Neural cell (in vitro differentiated cells): ENCODE results near the gene APBA1. TPM values are rescaled to one million over a fixed set of nuclear protein-coding genes. Genes with fewer than 3 reads are reported as not detected.

Source experiments
- H2AFZ ChIP-seq: fragments of 200-600, 300-800 bp; sonication (generic), shearing (Covaris generic); 2 replicates; pipeline ENCODE4 v1.6.0; 2014; ENCODE audit warnings: low read depth, mild to moderate bottlenecking, antibody characterized with exemption, low read length, moderate library complexity
- H3F3A ChIP-seq: fragments of 200-600 bp; shearing (Covaris generic); 2 replicates; pipeline ENCODE4 v1.6.1; 2016; ENCODE audit warnings: mild to moderate bottlenecking, moderate library complexity, mixed read lengths, antibody characterized with exemption, low read length; ENCODE audit not compliant: insufficient read depth, poor library complexity, severe bottlenecking
- H3K27ac ChIP-seq: fragments of 200-600, 300-800 bp; sonication (generic), shearing (Covaris generic); 2 replicates; pipeline ENCODE4 v1.5.1; 2014; ENCODE audit warnings: mild to moderate bottlenecking, low read length, moderate library complexity
- H3K27me3 ChIP-seq: fragments of 300-800, 200-600 bp; sonication (generic), shearing (Covaris generic); 2 replicates; pipeline ENCODE4 v1.6.0; 2014; ENCODE audit warnings: mild to moderate bottlenecking, low read depth, low read length, moderate library complexity; ENCODE audit not compliant: insufficient read depth
- H3K36me3 ChIP-seq: fragments of 300-800, 200-600 bp; sonication (generic), shearing (Covaris generic); 2 replicates; pipeline ENCODE4 v1.5.1; 2014; ENCODE audit warnings: mild to moderate bottlenecking, antibody characterized with exemption, low read length, moderate library complexity; ENCODE audit not compliant: insufficient read depth
- H3K4me2 ChIP-seq: fragments of 300-800, 200-600 bp; sonication (generic), shearing (Covaris generic); 2 replicates; pipeline ENCODE4 v1.6.0; 2014; ENCODE audit warnings: mild to moderate bottlenecking, low read length
- H3K4me3 ChIP-seq: fragments of 300-800, 200-600 bp; sonication (generic), shearing (Covaris generic); 2 replicates; pipeline ENCODE4 v1.5.1; 2014; ENCODE audit warnings: mild to moderate bottlenecking, low read length, moderate library complexity
- H3K79me2 ChIP-seq: fragments of 200-600 bp; shearing (Covaris generic); replicated peaks from 2 replicates; pipeline ENCODE4 v1.6.0; 2014; ENCODE audit warnings: mild to moderate bottlenecking, low read length, moderate library complexity; ENCODE audit not compliant: insufficient read depth
- H3K9ac ChIP-seq: fragments of 300-800, 200-600 bp; sonication (generic), shearing (Covaris generic); 2 replicates; pipeline ENCODE4 v1.6.1; 2016; ENCODE audit warnings: mild to moderate bottlenecking, low read length, mixed read lengths
- H3K9me2 ChIP-seq: fragments of 200-600 bp; shearing (Covaris generic); 2 replicates; pipeline ENCODE4 v1.6.1; 2016; ENCODE audit warnings: mild to moderate bottlenecking, low read length, mixed read lengths; ENCODE audit not compliant: insufficient read depth
- H3K9me3 ChIP-seq: fragments of 200-600, 300-800 bp; sonication (generic), shearing (Covaris generic); 2 replicates; pipeline ENCODE4 v1.6.1; 2016; ENCODE audit warnings: mild to moderate bottlenecking, mixed run types, low read length, moderate library complexity, mixed read lengths
- H4K20me1 ChIP-seq: fragments of 200-600 bp; shearing (Covaris generic); 2 replicates; pipeline ENCODE4 v1.6.1; 2016; ENCODE audit warnings: mild to moderate bottlenecking, mixed run types; ENCODE audit not compliant: insufficient read depth
- EP300 ChIP-seq: fragments of 450-650 bp; conservative IDR thresholded peaks from 2 replicates; pipeline ENCODE4 v1.6.1; 2014; ENCODE audit warnings: antibody characterized with exemption, mild to moderate bottlenecking, moderate library complexity; ENCODE audit not compliant: poor library complexity, severe bottlenecking
- EZH2 ChIP-seq: fragments of 200-600, 300-800 bp; shearing (Covaris generic), sonication (generic); IDR thresholded peaks from 2 replicates; pipeline ENCODE4 v1.6.1; 2014; ENCODE audit warnings: antibody characterized with exemption, low read length, borderline replicate concordance, mild to moderate bottlenecking; ENCODE audit not compliant: insufficient read depth, poor library complexity, severe bottlenecking
- MXI1 ChIP-seq: fragments of 450-650 bp; conservative IDR thresholded peaks from 2 replicates; pipeline ENCODE4 v1.6.1; 2014; ENCODE audit warnings: antibody characterized with exemption, mild to moderate bottlenecking; ENCODE audit not compliant: poor library complexity, severe bottlenecking
- POLR2AphosphoS5 ChIP-seq: IDR thresholded peaks from 2 replicates; pipeline ENCODE4 v1.6.1; 2012
- RAD21 ChIP-seq: fragments of 450-650 bp; conservative IDR thresholded peaks from 2 replicates; pipeline ENCODE4 v1.6.1; 2014; ENCODE audit warnings: antibody characterized with exemption, mild to moderate bottlenecking, moderate library complexity
- SMC3 ChIP-seq: fragments of 450-650 bp; conservative IDR thresholded peaks from 2 replicates; pipeline ENCODE4 v1.6.1; 2014; ENCODE audit warnings: antibody characterized with exemption, mild to moderate bottlenecking, moderate library complexity; ENCODE audit not compliant: poor library complexity
- TAF1 ChIP-seq: IDR thresholded peaks from 2 replicates; pipeline ENCODE4 v1.6.1; 2012; ENCODE audit warnings: low read depth
- polyA plus RNA-seq: library from polyadenylated mRNA; depleted of rRNA; stranded (reverse); fragments of >200 nt; gene quantifications from 2 replicates; pipeline ENCODE4 v1.2.3, GENCODE V29; 2014
- TF ChIP-seq, protein P1 (sequence below): fragments of 450-650 bp; IDR thresholded peaks from 2 replicates; pipeline ENCODE4 v1.5.1; 2014; ENCODE audit warnings: antibody characterized with exemption, mild to moderate bottlenecking, moderate library complexity; ENCODE audit not compliant: poor library complexity, severe bottlenecking
- TF ChIP-seq, protein P2 (sequence below): IDR thresholded peaks from 2 replicates; pipeline ENCODE4 v1.6.1; 2012; ENCODE audit warnings: borderline replicate concordance

Gene APBA1
- polyA plus RNA-seq, 1 donor from 2014 or later: 10.9 TPM

DNA sequence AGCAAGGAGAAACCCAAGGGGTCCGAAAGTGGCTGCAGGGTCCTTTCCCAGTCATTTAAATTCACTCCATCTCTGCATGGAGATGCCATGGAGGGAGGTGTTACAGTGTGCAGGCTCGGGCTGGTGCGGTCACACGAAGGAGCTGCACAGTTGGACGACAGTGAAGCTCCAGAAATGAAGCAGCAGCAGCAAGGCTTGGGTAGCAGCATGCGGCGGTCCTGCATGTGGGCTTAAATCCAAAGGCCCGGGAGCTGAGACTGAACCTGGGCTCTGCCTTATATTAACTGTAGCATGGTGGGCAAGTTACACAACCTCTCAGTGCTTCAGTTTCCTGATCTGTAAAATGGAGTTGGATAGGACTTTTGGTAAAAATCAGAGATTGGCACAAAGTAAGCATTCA lies 51.4 kb downstream of the APBA1 start:
- H4K20me1 ChIP-seq: no peaks in the 10 kb centered on the region
- no peak overlapping the region for H3K4me2 ChIP-seq
- H3K9me3 ChIP-seq: no peaks in the 10 kb centered on the region
- H3K79me2 ChIP-seq: no peaks in the 10 kb centered on the region
- H3K27me3 ChIP-seq: no peaks in the 10 kb centered on the region
- H3K36me3 ChIP-seq: no peaks in the 10 kb centered on the region
- no peak overlapping the region for H2AFZ ChIP-seq
- no peaks in the 10 kb centered on the region for H3K9me2 ChIP-seq
- H3F3A ChIP-seq: no peaks in the 10 kb centered on the region
- no peak for TF ChIP-seq POLR2AphosphoS5
- TF ChIP-seq, protein P1, sequence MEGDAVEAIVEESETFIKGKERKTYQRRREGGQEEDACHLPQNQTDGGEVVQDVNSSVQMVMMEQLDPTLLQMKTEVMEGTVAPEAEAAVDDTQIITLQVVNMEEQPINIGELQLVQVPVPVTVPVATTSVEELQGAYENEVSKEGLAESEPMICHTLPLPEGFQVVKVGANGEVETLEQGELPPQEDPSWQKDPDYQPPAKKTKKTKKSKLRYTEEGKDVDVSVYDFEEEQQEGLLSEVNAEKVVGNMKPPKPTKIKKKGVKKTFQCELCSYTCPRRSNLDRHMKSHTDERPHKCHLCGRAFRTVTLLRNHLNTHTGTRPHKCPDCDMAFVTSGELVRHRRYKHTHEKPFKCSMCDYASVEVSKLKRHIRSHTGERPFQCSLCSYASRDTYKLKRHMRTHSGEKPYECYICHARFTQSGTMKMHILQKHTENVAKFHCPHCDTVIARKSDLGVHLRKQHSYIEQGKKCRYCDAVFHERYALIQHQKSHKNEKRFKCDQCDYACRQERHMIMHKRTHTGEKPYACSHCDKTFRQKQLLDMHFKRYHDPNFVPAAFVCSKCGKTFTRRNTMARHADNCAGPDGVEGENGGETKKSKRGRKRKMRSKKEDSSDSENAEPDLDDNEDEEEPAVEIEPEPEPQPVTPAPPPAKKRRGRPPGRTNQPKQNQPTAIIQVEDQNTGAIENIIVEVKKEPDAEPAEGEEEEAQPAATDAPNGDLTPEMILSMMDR: no peak
- no peak for TF ChIP-seq RAD21
- no peak for TF ChIP-seq EP300
- TF ChIP-seq TAF1: no peak
- TF ChIP-seq, protein P2, sequence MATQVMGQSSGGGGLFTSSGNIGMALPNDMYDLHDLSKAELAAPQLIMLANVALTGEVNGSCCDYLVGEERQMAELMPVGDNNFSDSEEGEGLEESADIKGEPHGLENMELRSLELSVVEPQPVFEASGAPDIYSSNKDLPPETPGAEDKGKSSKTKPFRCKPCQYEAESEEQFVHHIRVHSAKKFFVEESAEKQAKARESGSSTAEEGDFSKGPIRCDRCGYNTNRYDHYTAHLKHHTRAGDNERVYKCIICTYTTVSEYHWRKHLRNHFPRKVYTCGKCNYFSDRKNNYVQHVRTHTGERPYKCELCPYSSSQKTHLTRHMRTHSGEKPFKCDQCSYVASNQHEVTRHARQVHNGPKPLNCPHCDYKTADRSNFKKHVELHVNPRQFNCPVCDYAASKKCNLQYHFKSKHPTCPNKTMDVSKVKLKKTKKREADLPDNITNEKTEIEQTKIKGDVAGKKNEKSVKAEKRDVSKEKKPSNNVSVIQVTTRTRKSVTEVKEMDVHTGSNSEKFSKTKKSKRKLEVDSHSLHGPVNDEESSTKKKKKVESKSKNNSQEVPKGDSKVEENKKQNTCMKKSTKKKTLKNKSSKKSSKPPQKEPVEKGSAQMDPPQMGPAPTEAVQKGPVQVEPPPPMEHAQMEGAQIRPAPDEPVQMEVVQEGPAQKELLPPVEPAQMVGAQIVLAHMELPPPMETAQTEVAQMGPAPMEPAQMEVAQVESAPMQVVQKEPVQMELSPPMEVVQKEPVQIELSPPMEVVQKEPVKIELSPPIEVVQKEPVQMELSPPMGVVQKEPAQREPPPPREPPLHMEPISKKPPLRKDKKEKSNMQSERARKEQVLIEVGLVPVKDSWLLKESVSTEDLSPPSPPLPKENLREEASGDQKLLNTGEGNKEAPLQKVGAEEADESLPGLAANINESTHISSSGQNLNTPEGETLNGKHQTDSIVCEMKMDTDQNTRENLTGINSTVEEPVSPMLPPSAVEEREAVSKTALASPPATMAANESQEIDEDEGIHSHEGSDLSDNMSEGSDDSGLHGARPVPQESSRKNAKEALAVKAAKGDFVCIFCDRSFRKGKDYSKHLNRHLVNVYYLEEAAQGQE: no peak
- no peak for TF ChIP-seq EZH2
- TF ChIP-seq MXI1: no peak
- H3K9ac ChIP-seq: no peak overlapping the region
- no peak overlapping the region for H3K27ac ChIP-seq
- no peak overlapping the region for H3K4me3 ChIP-seq

DNA sequence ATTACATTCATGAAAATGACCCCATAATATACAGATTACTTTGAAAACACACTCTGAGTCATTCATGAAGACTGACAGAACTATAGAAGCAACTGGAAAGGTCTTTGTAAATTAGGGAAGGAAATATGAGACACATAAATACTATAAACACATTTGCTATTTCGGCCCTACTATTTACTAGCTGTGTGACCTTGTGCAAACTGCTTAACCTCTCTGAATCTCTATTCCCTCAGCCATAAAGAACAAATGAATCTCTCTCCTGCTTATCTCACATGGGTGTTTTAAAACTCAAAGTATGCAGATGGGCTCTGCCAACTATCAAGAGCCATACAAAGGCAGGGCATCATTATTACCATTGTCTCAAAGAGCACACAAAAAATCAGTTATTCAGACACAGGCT lies 52.9 kb downstream of the APBA1 start:
- Histone ChIP-seq H3F3A (no peaks in the 10 kb centered on the region), H3K36me3 (no peaks in the 10 kb centered on the region), H3K4me3 (no peak overlapping the region), H3K27ac (no peak overlapping the region), H3K9me3 (no peaks in the 10 kb centered on the region), H3K4me2 (no peak overlapping the region), H3K9ac (no peak overlapping the region), H3K27me3 (no peaks in the 10 kb centered on the region), H3K79me2 (no peaks in the 10 kb centered on the region), H3K9me2 (no peaks in the 10 kb centered on the region), H4K20me1 (no peaks in the 10 kb centered on the region), H2AFZ (no peak overlapping the region)
- no peak for TF ChIP-seq TAF1
- TF ChIP-seq MXI1: no peak
- TF ChIP-seq SMC3: no peak
- TF ChIP-seq, protein P2: no peak
- TF ChIP-seq, protein P1: no peak
- no peak for TF ChIP-seq RAD21
- no peak for TF ChIP-seq EZH2
